Breast epithelium (tissue), 3 donors: Measurements from ENCODE around the gene MFAP5.

ENCODE experiments used
- POLR2A ChIP-seq: fragments of 450-650 bp; IDR thresholded peaks from one replicate; pipeline ENCODE4 v1.6.1; 2016; ENCODE audit warnings: antibody characterized with exemption, mild to moderate bottlenecking, moderate library complexity
- TF ChIP-seq, protein P1 (sequence below), 3 donors: fragments of 450-650 bp; IDR thresholded peaks; one replicate each; pipeline ENCODE4 v1.5.1; 2016 to 2017; ENCODE audit warnings: antibody characterized with exemption in 3 of 3, mild to moderate bottlenecking in 3 of 3, moderate library complexity in 3 of 3

GRCh38 chr12:8689681-8690080 is 27.1 kb upstream of the MFAP5 start:
- TF ChIP-seq, protein P1, sequence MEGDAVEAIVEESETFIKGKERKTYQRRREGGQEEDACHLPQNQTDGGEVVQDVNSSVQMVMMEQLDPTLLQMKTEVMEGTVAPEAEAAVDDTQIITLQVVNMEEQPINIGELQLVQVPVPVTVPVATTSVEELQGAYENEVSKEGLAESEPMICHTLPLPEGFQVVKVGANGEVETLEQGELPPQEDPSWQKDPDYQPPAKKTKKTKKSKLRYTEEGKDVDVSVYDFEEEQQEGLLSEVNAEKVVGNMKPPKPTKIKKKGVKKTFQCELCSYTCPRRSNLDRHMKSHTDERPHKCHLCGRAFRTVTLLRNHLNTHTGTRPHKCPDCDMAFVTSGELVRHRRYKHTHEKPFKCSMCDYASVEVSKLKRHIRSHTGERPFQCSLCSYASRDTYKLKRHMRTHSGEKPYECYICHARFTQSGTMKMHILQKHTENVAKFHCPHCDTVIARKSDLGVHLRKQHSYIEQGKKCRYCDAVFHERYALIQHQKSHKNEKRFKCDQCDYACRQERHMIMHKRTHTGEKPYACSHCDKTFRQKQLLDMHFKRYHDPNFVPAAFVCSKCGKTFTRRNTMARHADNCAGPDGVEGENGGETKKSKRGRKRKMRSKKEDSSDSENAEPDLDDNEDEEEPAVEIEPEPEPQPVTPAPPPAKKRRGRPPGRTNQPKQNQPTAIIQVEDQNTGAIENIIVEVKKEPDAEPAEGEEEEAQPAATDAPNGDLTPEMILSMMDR (IDR thresholded peaks at IDR 0.05), result no peak
- TF ChIP-seq POLR2A, result no peak
